Measurements from ENCODE around the gene MEG3.
A peak's percentile ranks its signal among the peaks of the same experiment; 100 is the strongest.

The MEG3 gene

GRCh38 chr14:100834794-100835547 lies 9.1 kb downstream of the MEG3 start:
- no peak for DNase-seq

- no peak for DNase-seq
These were observed 9.8 kb downstream of the MEG3 start for GRCh38 chr14:100835548-100836310.

GRCh38 chr14:100836311-100836805 lies 10.4 kb downstream of the MEG3 start:
- DNase-seq: no peak

GRCh38 chr14:100836941-100837804 lies 11.3 kb downstream of the MEG3 start:
- no peak for DNase-seq

- DNase-seq: no peak
These were observed 12.0 kb downstream of the MEG3 start for GRCh38 chr14:100837805-100838350.

GRCh38 chr14:100838493-100839314 lies 12.8 kb downstream of the MEG3 start:
- no peak for DNase-seq

- no peak for DNase-seq
These were observed 13.3 kb downstream of the MEG3 start for GRCh38 chr14:100839315-100839585.

- no peak for DNase-seq
These were observed 13.8 kb downstream of the MEG3 start for GRCh38 chr14:100839681-100840111.

- DNase-seq: no peak
These were observed 14.6 kb downstream of the MEG3 start for GRCh38 chr14:100840286-100841065.

GRCh38 chr14:100841066-100841760 lies 15.3 kb downstream of the MEG3 start:
- no peak for DNase-seq

- DNase-seq: no peak
These were observed 16.0 kb downstream of the MEG3 start for GRCh38 chr14:100841761-100842403.

- DNase-seq: no peak
These were observed 16.9 kb downstream of the MEG3 start for GRCh38 chr14:100842799-100843198.

GRCh38 chr14:100844082-100844408 lies 18.1 kb downstream of the MEG3 start:
- DNase-seq: no peak

GRCh38 chr14:100844421-100844820 lies 18.5 kb downstream of the MEG3 start:
- DNase-seq: no peak

- DNase-seq: no peak
These were observed 18.9 kb downstream of the MEG3 start for GRCh38 chr14:100844846-100845245.

- DNase-seq: no peak
These were observed 19.4 kb downstream of the MEG3 start for GRCh38 chr14:100845341-100845740.

GRCh38 chr14:100846309-100846859 lies 20.5 kb downstream of the MEG3 start:
- no peak for DNase-seq

- DNase-seq: no peak
These were observed 23.3 kb downstream of the MEG3 start for GRCh38 chr14:100849115-100849781.

GRCh38 chr14:100850841-100851585 lies 25.1 kb downstream of the MEG3 start:
- DNase-seq: peak; percentile 80
